ENCODE measurements around the gene PDZD11. TPM values are rescaled to one million over a fixed set of nuclear protein-coding genes. Genes with fewer than 3 reads are reported as not detected.

PDZD11 gene
- total RNA-seq, 1 experiment from 2014 or later, result 45.0 TPM

GRCh38 chrX:70241501-70241900, 48.2 kb downstream of the PDZD11 start:
- H3K9me3 ChIP-seq, result no peaks in the 10 kb centered on the region
- no peak for DNase-seq
- Mint-ChIP-seq H3K27me3 (ENCODE audit: insufficient read depth, unreplicated experiment) (no peaks in the 10 kb centered on the region), H3K4me3 (ENCODE audit: unreplicated experiment) (no peak overlapping the region), H3K27ac (ENCODE audit: unreplicated experiment) (no peak overlapping the region), H3K36me3 (ENCODE audit: insufficient read depth, unreplicated experiment) (no peaks in the 10 kb centered on the region), H3K9me3 (ENCODE audit: unreplicated experiment) (no peaks in the 10 kb centered on the region), H3K4me1 (ENCODE audit: low read depth, unreplicated experiment) (no peaks in the 10 kb centered on the region)
- ChIA-PET CTCF (no interaction called here), POLR2A (no interaction called here)
- no peaks in the 10 kb centered on the region for H3K36me3 ChIP-seq (ENCODE audit: control insufficient read depth, insufficient read depth, low read length)
- H3K27me3 ChIP-seq (replicated peaks; ENCODE audit: control insufficient read depth, insufficient read depth, low read length), result no peaks in the 10 kb centered on the region
- intact Hi-C loops (cut with micrococcal nuclease; ENCODE audit: unreplicated experiment), result no loop called here
- H3K4me1 ChIP-seq, result no peaks in the 10 kb centered on the region
- H3K4me3 ChIP-seq (ENCODE audit: low read depth, low read length), result no peak overlapping the region
- no peak for TF ChIP-seq CTCF (IDR thresholded peaks at IDR 0.05; ENCODE audit: insufficient read depth in 1 of 2, low read depth in 1 of 2, low read length in 1 of 2, severe bottlenecking in 1 of 2, unreplicated experiment in 1 of 2)
- BruUV-seq (replicated peaks), result no TSS peak

DNA sequence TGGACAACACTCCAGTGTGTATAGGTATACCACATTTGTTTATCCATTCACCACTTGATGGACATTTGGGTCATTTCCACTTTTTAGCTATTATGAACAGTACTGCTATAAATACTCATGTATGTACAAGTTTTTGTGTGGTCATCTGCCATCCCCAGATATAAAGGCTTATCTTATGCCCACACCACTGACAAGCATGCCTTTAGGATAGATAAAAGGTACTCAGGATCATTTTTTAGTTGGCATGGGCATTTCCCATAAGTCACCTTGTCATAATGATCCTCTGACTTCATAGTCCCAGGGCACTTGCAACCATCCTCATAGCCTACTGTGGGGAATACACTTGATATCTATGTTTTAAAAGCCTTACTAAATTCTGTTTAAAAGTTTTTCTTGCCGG, 49.0 kb downstream of the PDZD11 start:
- H3K36me3 ChIP-seq (ENCODE audit: control insufficient read depth, insufficient read depth, low read length), result no peaks in the 10 kb centered on the region
- TF ChIP-seq CTCF (IDR thresholded peaks at IDR 0.05; ENCODE audit: insufficient read depth in 1 of 2, low read depth in 1 of 2, low read length in 1 of 2, severe bottlenecking in 1 of 2, unreplicated experiment in 1 of 2), result no peak
- DNase-seq, result no peak
- no peak overlapping the region for H3K27ac Mint-ChIP-seq (ENCODE audit: unreplicated experiment)
- intact Hi-C loops (cut with micrococcal nuclease; ENCODE audit: unreplicated experiment), result no loop called here
- no peaks in the 10 kb centered on the region for H3K9me3 Mint-ChIP-seq (ENCODE audit: unreplicated experiment)
- no peaks in the 10 kb centered on the region for H3K4me1 Mint-ChIP-seq (ENCODE audit: low read depth, unreplicated experiment)
- no peaks in the 10 kb centered on the region for H3K27me3 Mint-ChIP-seq (ENCODE audit: insufficient read depth, unreplicated experiment)
- ChIA-PET CTCF (no interaction called here), POLR2A (no interaction called here)
- no peaks in the 10 kb centered on the region for H3K4me1 ChIP-seq
- no peaks in the 10 kb centered on the region for H3K36me3 Mint-ChIP-seq (ENCODE audit: insufficient read depth, unreplicated experiment)
- no TSS peak for BruUV-seq (replicated peaks)
- H3K27me3 ChIP-seq (replicated peaks; ENCODE audit: control insufficient read depth, insufficient read depth, low read length), result no peaks in the 10 kb centered on the region
- no peak overlapping the region for H3K4me3 ChIP-seq (ENCODE audit: low read depth, low read length)
- no peaks in the 10 kb centered on the region for H3K9me3 ChIP-seq
- H3K4me3 Mint-ChIP-seq (ENCODE audit: unreplicated experiment), result no peak overlapping the region

Other genes starting within 250 kb of the PDZD11 start
- gene AWAT2, start 240.0 kb downstream of the PDZD11 start, total RNA-seq (2022), result not detected in 2 replicates
- gene OTUD6A, start 227.5 kb downstream of the PDZD11 start, total RNA-seq (2022), result not detected in 2 replicates
- gene IGBP1, start 156.5 kb downstream of the PDZD11 start, total RNA-seq (2022), result 41.6 and 44.7 TPM in 2 replicates
- not detected in 2 replicates for gene DGAT2L6, start 112.4 kb downstream of the PDZD11 start, total RNA-seq (2022)
- not detected in 2 replicates for gene AWAT1, start 55.3 kb downstream of the PDZD11 start, total RNA-seq (2022)
- gene P2RY4, start 29.7 kb downstream of the PDZD11 start, total RNA-seq (2022), result 0.18 TPM in 1 of 2 replicates, not detected in the other
- gene ARR3, start 21.6 kb downstream of the PDZD11 start, total RNA-seq (2022), result not detected in 2 replicates
- gene RAB41, start 7.8 kb downstream of the PDZD11 start, total RNA-seq (2022), result not detected in 2 replicates
- gene KIF4A, start 177 bp upstream of the PDZD11 start, total RNA-seq (2022), result 36.9 and 39.6 TPM in 2 replicates
- gene GDPD2, start 133.4 kb upstream of the PDZD11 start, total RNA-seq (2022), result 1.9 and 2.2 TPM in 2 replicates
- gene DLG3, start 154.9 kb upstream of the PDZD11 start, total RNA-seq (2022), result 56.9 and 58.5 TPM in 2 replicates